HG03064 (cell line): ENCODE results near the gene C6orf120.
"Not testable (repeated sequence)": the region's sequence is repeated elsewhere in the genome, so short reads cannot be mapped to it uniquely, and the experiment has no call there.

ENCODE experiments used
- ATAC-seq: cut with Tn5 transposase; IDR thresholded peaks from one replicate; pipeline ENCODE4 v1.9.1; 2021; ENCODE audit warnings: low read depth; ENCODE audit not compliant: unreplicated experiment

The C6orf120 gene

GRCh38 chr6:169677096-169677495 is 24.8 kb upstream of the C6orf120 start:
- ATAC-seq: no peak

GRCh38 chr6:169678342-169678741 is 23.6 kb upstream of the C6orf120 start:
- ATAC-seq: no peak

GRCh38 chr6:169684056-169684455 is 17.9 kb upstream of the C6orf120 start:
- no peak for ATAC-seq

- no peak for ATAC-seq
These were observed 16.1 kb upstream of the C6orf120 start for GRCh38 chr6:169685860-169686259.

- ATAC-seq: no peak
These were observed 12.6 kb upstream of the C6orf120 start for GRCh38 chr6:169689287-169689686.

GRCh38 chr6:169691260-169691659 is 10.7 kb upstream of the C6orf120 start:
- no peak for ATAC-seq

- ATAC-seq: no peak
These were observed 9.4 kb upstream of the C6orf120 start for GRCh38 chr6:169692516-169692915.

- ATAC-seq: no peak
These were observed 6.8 kb upstream of the C6orf120 start for GRCh38 chr6:169695131-169695530.

GRCh38 chr6:169697115-169697514 is 4.8 kb upstream of the C6orf120 start:
- not testable (repeated sequence) for ATAC-seq

GRCh38 chr6:169700296-169700695 is 1.6 kb upstream of the C6orf120 start:
- no peak for ATAC-seq

- ATAC-seq: peak; percentile 2
These were observed 494 bp upstream of the C6orf120 start for GRCh38 chr6:169701311-169701953.

GRCh38 chr6:169702840-169703246 is 917 bp downstream of the C6orf120 start:
- no peak for ATAC-seq

- no peak for ATAC-seq
These were observed 5.8 kb downstream of the C6orf120 start for GRCh38 chr6:169707772-169708171.

- ATAC-seq: no peak
These were observed 7.4 kb downstream of the C6orf120 start for GRCh38 chr6:169709293-169709692.

GRCh38 chr6:169710009-169710408 is 8.1 kb downstream of the C6orf120 start:
- ATAC-seq: no peak

GRCh38 chr6:169714178-169714577 is 12.3 kb downstream of the C6orf120 start:
- no peak for ATAC-seq

- ATAC-seq: no peak
These were observed 12.7 kb downstream of the C6orf120 start for GRCh38 chr6:169714595-169714994.

- no peak for ATAC-seq
These were observed 17.2 kb downstream of the C6orf120 start for GRCh38 chr6:169719117-169719516.

- ATAC-seq: no peak
These were observed 18.4 kb downstream of the C6orf120 start for GRCh38 chr6:169720207-169720855.

- ATAC-seq: peak; percentile 24
These were observed 20.7 kb downstream of the C6orf120 start for GRCh38 chr6:169722362-169723199.

- peak; percentile 31 for ATAC-seq
These were observed 21.4 kb downstream of the C6orf120 start for GRCh38 chr6:169723200-169723909.
